Measurements from ENCODE around the gene MT4. TPM values are rescaled to one million over a fixed set of nuclear protein-coding genes. Genes with fewer than 3 reads are reported as not detected.

MT4 gene
- total RNA-seq, 4 donors from 2014 or later, result not detected

DNA sequence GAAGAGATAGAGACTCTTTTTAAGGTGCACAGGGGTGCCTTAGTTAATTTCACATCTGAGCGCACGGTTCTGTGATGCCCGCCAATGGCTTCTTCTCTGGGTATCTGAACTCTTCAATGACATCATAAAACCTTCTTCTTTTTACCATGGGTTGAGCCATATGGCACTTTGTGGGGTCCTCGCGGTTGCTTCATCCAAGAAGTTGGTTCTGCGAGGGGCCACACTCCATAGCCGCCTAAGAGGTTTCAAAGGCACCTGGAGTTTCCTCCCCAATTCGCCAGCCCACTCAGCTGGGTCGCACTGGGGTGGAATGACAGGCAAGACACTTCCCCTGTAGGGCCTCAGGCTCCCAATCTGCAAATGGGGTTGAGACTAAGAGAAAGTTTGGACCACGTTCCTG is 10.4 kb upstream of the MT4 start:
- 87 to 96% methylated on average over 9 to 10 of the region's 10 CpGs for WGBS, 2 donors
- Histone ChIP-seq H3K27me3 (peaks cover 0 to 27% (median 0%) of the 10 kb centered on the region in 4 donors), H3K27ac (no peak overlapping the region), H3K4me3 (no peak overlapping the region), H3K36me3 (no peaks in the 10 kb centered on the region), H3K4me1 (peaks cover 9 to 31% (median 12%) of the 10 kb centered on the region in 3 donors), H3K9me3 (no peaks in the 10 kb centered on the region)
- no peak for DNase-seq
- intact Hi-C loops (cut with DNase I), result no loop called here
- TF ChIP-seq POLR2A (IDR thresholded peaks at IDR 0.05), result no peak
- TF ChIP-seq, protein P1, sequence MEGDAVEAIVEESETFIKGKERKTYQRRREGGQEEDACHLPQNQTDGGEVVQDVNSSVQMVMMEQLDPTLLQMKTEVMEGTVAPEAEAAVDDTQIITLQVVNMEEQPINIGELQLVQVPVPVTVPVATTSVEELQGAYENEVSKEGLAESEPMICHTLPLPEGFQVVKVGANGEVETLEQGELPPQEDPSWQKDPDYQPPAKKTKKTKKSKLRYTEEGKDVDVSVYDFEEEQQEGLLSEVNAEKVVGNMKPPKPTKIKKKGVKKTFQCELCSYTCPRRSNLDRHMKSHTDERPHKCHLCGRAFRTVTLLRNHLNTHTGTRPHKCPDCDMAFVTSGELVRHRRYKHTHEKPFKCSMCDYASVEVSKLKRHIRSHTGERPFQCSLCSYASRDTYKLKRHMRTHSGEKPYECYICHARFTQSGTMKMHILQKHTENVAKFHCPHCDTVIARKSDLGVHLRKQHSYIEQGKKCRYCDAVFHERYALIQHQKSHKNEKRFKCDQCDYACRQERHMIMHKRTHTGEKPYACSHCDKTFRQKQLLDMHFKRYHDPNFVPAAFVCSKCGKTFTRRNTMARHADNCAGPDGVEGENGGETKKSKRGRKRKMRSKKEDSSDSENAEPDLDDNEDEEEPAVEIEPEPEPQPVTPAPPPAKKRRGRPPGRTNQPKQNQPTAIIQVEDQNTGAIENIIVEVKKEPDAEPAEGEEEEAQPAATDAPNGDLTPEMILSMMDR (IDR thresholded peaks at IDR 0.05), result no peak

DNA sequence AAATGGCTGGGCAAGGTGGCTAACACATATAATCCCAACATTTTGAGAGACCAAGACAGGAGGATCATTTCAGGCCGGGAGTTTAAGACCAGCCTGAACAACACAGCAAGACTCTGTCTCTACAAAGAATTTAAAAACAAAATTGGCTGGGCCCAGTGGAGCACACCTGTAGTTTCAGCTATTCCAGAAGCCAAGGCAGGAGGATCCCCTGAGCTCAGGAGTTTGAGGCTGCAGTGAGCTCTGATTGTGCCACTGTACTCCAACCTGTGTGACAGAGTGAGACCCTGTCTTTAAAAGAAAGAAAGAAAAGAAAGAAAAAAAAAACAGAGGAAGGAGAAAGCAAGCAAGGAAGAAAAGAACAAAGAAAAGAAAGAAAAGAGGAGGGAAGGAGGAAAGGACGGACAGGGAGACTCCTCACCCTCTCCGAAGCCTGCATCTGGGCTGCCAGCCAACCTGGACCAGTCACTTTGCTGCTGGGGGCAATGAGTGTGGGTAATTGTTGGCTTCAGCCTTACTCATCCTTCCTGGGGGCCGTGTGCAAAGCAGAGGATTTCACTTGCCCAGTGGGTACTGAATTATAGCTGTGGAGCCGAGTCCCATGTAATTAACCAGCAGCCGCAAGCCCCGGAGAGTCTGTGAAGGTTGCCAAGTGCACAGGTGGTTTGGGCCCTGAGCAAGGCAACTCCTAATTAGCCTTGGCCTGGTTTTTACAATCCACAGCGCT is 6.7 kb upstream of the MT4 start:
- 26 to 40% methylated on average over 4 to 7 of the region's 8 CpGs for WGBS, 2 donors
- intact Hi-C loops (cut with DNase I), result no loop called here

DNA sequence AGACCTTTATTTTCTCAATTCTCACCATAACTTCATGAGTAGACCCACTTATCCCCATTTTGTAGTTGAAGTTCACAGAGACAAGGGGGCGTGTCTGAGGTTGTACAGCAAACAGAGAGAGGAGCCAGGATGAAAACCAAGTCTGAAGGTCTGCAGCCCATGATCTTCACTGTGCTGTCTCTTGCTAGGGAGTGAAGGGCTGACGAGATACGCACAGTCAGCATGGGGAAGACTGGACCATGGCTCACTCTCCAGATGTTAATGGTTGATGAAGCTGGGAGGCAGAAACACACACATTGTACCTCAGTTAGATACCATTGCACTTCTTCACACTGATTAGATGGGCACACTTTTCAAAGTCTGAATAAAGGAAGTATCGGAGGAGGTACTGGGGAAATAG is 5.8 kb upstream of the MT4 start:
- no peaks in the 10 kb centered on the region for H3K4me1 ChIP-seq
- no peak overlapping the region for H3K4me3 ChIP-seq
- peaks cover 0 to 26% (median 0%) of the 10 kb centered on the region in 4 donors for H3K27me3 ChIP-seq
- 88 to 96% methylated on average over 4 of the region's 4 CpGs for WGBS, 2 donors
- DNase-seq, result no peak
- no peaks in the 10 kb centered on the region for H3K36me3 ChIP-seq
- H3K9me3 ChIP-seq, result no peaks in the 10 kb centered on the region
- no peak for TF ChIP-seq POLR2A (IDR thresholded peaks at IDR 0.05)
- TF ChIP-seq, protein P1 (IDR thresholded peaks at IDR 0.05), result no peak
- no peak overlapping the region for H3K27ac ChIP-seq
- intact Hi-C loops (cut with DNase I), result no loop called here

More for the DNA sequence above, 6.7 kb upstream of the MT4 start:
- Histone ChIP-seq H3K4me1 (no peaks in the 10 kb centered on the region), H3K9me3 (no peaks in the 10 kb centered on the region), H3K36me3 (no peaks in the 10 kb centered on the region), H3K27me3 (peaks cover 0 to 27% (median 0%) of the 10 kb centered on the region in 4 donors), H3K4me3 (no peak overlapping the region), H3K27ac (no peak overlapping the region)
- DNase-seq, result no peak
- TF ChIP-seq, protein P1 (IDR thresholded peaks at IDR 0.05), result no peak
- no peak for TF ChIP-seq POLR2A (IDR thresholded peaks at IDR 0.05)

DNA sequence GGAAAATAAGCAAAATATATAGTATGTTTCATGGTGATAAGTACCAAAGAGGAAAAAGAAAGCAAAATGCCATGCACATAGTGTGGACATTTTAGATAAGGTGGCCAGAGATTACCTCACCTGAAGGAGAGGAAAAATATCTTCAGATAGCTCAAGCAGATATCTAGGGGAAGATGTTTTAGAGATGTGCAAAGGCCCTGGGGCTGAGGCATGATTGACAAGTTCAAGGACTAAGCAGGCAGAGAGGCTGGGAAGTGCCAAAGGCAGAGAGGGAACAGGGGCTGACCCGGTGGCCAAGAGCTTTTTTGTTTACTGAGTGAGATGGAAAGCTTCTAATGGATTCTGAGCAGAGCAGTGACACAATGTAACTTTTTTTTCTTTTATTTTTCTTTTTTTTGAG is 4.4 kb upstream of the MT4 start:
- H3K27ac ChIP-seq, result no peak overlapping the region
- intact Hi-C loops (cut with DNase I), result no loop called here
- DNase-seq, result no peak
- no peaks in the 10 kb centered on the region for H3K36me3 ChIP-seq
- H3K4me3 ChIP-seq, result no peak overlapping the region
- no peaks in the 10 kb centered on the region for H3K9me3 ChIP-seq
- peaks cover 0 to 28% (median 0%) of the 10 kb centered on the region in 4 donors for H3K27me3 ChIP-seq
- 38 to 56% methylated on average over 1 of the region's 1 CpG for WGBS, 2 donors
- no peak for TF ChIP-seq POLR2A (IDR thresholded peaks at IDR 0.05)
- TF ChIP-seq, protein P1 (IDR thresholded peaks at IDR 0.05), result no peak
- peaks cover 0 to 8% (median 0%) of the 10 kb centered on the region in 3 donors for H3K4me1 ChIP-seq

DNA sequence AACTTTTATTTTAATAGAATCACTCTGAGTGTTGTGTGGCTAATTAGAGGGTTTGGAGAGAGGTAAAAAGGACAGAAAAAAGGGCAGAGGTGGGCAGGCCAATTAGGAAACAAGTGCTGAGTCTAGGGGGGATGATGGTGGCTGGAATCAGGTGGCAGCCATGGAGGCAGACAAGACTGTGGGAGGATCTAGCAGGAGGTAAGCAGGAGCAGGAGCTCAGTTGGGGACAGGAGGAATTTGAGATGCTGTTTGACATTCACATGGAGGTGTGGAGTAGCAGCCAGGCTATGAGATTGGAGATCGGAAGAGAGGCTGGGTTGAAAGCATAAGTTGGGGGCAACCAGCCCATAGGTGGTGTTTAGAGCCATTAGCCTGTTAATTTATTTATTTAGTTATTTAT is 3.7 kb upstream of the MT4 start:
- Histone ChIP-seq H3K27ac (no peak overlapping the region), H3K9me3 (no peaks in the 10 kb centered on the region), H3K36me3 (no peaks in the 10 kb centered on the region), H3K4me3 (no peak overlapping the region), H3K4me1 (peaks cover 0 to 8% (median 0%) of the 10 kb centered on the region in 3 donors), H3K27me3 (peaks cover 0 to 34% (median 0%) of the 10 kb centered on the region in 4 donors)
- DNase-seq, result no peak
- no peak for TF ChIP-seq POLR2A (IDR thresholded peaks at IDR 0.05)
- TF ChIP-seq, protein P1 (IDR thresholded peaks at IDR 0.05), result no peak
- WGBS, 2 donors, result 78 to 100% methylated on average over 1 of the region's 1 CpG
- intact Hi-C loops (cut with DNase I), result no loop called here

All from esophagus squamous epithelium (tissue), 5 donors.